ENCODE measurements around the gene HSD3B7. TPM values are rescaled to one million over a fixed set of nuclear protein-coding genes. Genes with fewer than 3 reads are reported as not detected.

Gene HSD3B7
- total RNA-seq, 1 donor from 2014 or later = 30.4 TPM

DNA sequence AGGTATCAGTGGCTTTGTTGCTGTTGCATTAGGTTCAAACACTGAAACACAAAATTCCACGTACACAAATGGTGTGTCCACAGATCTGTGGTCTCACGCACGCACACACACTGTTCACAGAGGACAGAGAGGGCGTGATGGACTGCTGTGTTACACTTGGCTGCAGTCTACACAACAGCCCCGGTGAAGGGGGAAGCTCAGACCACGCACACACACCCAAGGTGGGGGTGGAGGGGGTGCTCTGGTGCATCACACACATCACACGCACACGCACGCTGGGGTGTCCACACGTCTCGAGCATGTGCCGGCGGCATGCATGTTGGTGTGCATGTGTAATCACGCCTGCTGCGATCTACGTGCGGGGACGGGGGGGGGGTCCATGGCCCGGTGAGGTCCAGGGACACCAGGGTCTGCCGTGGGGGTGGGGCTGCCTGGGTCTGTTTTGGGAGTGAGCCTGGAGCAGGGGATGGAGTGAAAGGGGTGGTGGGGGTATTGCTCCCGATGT, 7.3 kb downstream of the HSD3B7 start:
- Histone ChIP-seq H3K36me3 (no peaks in the 10 kb centered on the region), H3K27me3 (no peaks in the 10 kb centered on the region), H3K4me3 (no peak overlapping the region), H3K9me3 (no peaks in the 10 kb centered on the region), H3K4me1 (peaks cover 10% of the 10 kb centered on the region), H3K27ac (no peak overlapping the region)
- no peak for DNase-seq
- ATAC-seq = no peak
- intact Hi-C loops (cut with DNase I) = no loop called here
- TF ChIP-seq CTCF (IDR thresholded peaks at IDR 0.05) = no peak

GRCh38 chr16:30992931-30993816, 8.2 kb downstream of the HSD3B7 start:
- no peak overlapping the region for H3K27ac ChIP-seq
- H3K4me1 ChIP-seq = peaks cover 15% of the 10 kb centered on the region
- H3K4me3 ChIP-seq = no peak overlapping the region
- no peaks in the 10 kb centered on the region for H3K9me3 ChIP-seq
- H3K27me3 ChIP-seq = no peaks in the 10 kb centered on the region
- no peaks in the 10 kb centered on the region for H3K36me3 ChIP-seq
- ATAC-seq (no peak), DNase-seq (no peak)
- TF ChIP-seq CTCF (IDR thresholded peaks at IDR 0.05) = no peak
- intact Hi-C loops (cut with DNase I) = no loop called here

DNA sequence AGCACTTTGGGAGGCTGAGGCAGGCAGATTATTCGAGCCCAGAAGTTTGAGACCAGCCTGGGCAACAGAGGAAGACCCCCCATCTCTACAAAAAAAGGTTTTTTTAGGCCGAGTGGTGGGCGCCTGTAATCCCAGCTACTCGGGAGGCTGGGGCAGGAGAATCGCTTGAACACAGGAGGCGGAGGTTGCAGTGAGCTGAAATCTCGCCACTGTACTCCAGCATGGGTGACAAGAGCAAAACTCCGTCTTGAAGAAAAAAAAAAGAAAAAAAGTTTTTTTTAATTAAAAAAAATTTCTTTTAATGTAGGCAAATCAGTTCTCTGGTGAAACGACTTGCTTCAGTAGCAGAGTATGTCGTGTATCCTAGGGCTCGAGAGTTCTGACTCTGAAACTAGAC, 10.9 kb downstream of the HSD3B7 start:
- Histone ChIP-seq H3K9me3 (no peaks in the 10 kb centered on the region), H3K36me3 (no peaks in the 10 kb centered on the region), H3K27ac (no peak overlapping the region), H3K4me3 (no peak overlapping the region), H3K27me3 (no peaks in the 10 kb centered on the region), H3K4me1 (peaks cover 15% of the 10 kb centered on the region)
- DNase-seq (no peak), ATAC-seq (no peak)
- intact Hi-C loops (cut with DNase I) = no loop called here
- TF ChIP-seq CTCF (IDR thresholded peaks at IDR 0.05) = no peak

DNA sequence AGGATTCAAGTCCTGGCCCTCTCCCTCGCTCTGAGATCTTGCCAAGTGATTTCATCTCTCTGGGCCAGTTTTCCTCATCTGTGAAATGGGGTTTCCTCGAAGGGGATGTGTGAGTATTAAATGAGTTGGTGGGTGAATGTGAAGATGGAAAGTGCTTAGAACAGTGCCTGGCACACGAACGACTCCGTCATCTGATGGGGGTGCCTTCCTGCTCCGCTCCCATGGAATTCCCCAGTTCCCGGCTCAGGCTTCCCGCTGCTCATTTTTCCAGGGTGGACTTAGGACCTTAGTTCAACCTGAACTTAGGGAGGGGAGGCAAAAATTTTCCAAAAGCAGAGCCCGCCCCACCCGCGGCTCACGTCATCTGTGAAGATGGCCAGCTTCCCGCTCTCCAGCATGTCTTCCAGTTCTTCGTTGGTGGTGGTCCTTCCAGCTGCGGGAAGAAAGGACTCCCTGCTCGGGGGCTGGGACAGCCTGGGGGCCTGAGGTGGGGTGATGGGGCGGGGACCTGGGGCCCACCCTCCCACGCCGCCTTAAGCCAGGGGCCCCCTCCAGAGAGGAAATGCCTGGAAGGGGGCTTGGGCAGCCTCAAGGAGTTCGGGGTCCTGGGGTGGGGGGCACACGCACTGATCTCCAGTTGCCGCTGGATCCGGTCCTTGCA, 11.4 kb downstream of the HSD3B7 start:
- H3K9me3 ChIP-seq = no peaks in the 10 kb centered on the region
- H3K4me3 ChIP-seq = peak overlapping the region; percentile 55
- H3K36me3 ChIP-seq = no peaks in the 10 kb centered on the region
- peak overlapping the region; percentile 6 for H3K27ac ChIP-seq
- no peaks in the 10 kb centered on the region for H3K27me3 ChIP-seq
- intact Hi-C loops (cut with DNase I) = no loop called here
- ATAC-seq (no peak), DNase-seq (no peak)
- no peak for TF ChIP-seq CTCF (IDR thresholded peaks at IDR 0.05)
- peaks cover 15% of the 10 kb centered on the region for H3K4me1 ChIP-seq

- Histone ChIP-seq H3K36me3 (no peaks in the 10 kb centered on the region), H3K27ac (peak overlapping the region; percentile 6), H3K4me1 (peaks cover 15% of the 10 kb centered on the region), H3K27me3 (no peaks in the 10 kb centered on the region), H3K4me3 (peak overlapping the region; percentile 55), H3K9me3 (no peaks in the 10 kb centered on the region)
- DNase-seq (peak; percentile 92), ATAC-seq (peak; percentile 97)
- TF ChIP-seq CTCF (IDR thresholded peaks at IDR 0.05) = no peak
- intact Hi-C loops (cut with DNase I) = no loop called here
Measured at GRCh38 chr16:30996985-30997724, 12.1 kb downstream of the HSD3B7 start.

All from upper lobe of right lung (tissue), 1 donor.